Neural progenitor cell (in vitro differentiated cells): Measurements from ENCODE around the gene CDK2AP2. TPM values are rescaled to one million over a fixed set of nuclear protein-coding genes. Genes with fewer than 3 reads are reported as not detected.

Experiments used
- DNase-seq: peaks from one replicate; pipeline ENCODE4 v3.0.0-alpha.2; 2016; ENCODE audit warnings: low spot score
- H2AFZ ChIP-seq: fragments of 200-600 bp; sonication (generic); replicated peaks from 2 replicates; pipeline ENCODE4 v1.6.1; 2016; ENCODE audit warnings: antibody characterized with exemption
- H3F3A ChIP-seq: fragments of 200-600 bp; sonication (generic); 2 replicates; pipeline ENCODE4 v1.6.1; 2016; ENCODE audit warnings: antibody characterized with exemption, low read depth
- H3K27ac ChIP-seq: fragments of 200-600 bp; sonication (generic); 2 replicates; pipeline ENCODE4 v1.5.1; 2016; ENCODE audit warnings: mild to moderate bottlenecking
- H3K27me3 ChIP-seq: fragments of 200-600 bp; sonication (generic); 2 replicates; pipeline ENCODE4 v1.6.1; 2016; ENCODE audit warnings: mild to moderate bottlenecking, moderate library complexity
- H3K36me3 ChIP-seq: fragments of 200-600 bp; sonication (generic); 2 replicates; pipeline ENCODE4 v1.5.1; 2016
- H3K4me1 ChIP-seq: fragments of 200-600 bp; sonication (generic); 2 replicates; pipeline ENCODE4 v1.6.1; 2016; ENCODE audit warnings: mixed run types
- H3K4me2 ChIP-seq: fragments of 200-600 bp; sonication (generic); 2 replicates; pipeline ENCODE4 v1.6.1; 2016
- H3K4me3 ChIP-seq: fragments of 200-600 bp; sonication (generic); 2 replicates; pipeline ENCODE4 v1.5.1; 2016
- H3K79me2 ChIP-seq: fragments of 200-600 bp; sonication (generic); 2 replicates; pipeline ENCODE4 v1.6.1; 2016; ENCODE audit warnings: low read depth
- H3K9ac ChIP-seq: fragments of 200-600 bp; sonication (generic); 2 replicates; pipeline ENCODE4 v1.6.1; 2016
- H3K9me3 ChIP-seq: fragments of 200-600 bp; sonication (generic); 2 replicates; pipeline ENCODE4 v1.5.1; 2016; ENCODE audit warnings: low read depth
- H4K20me1 ChIP-seq: fragments of 200-600 bp; sonication (generic); 2 replicates; pipeline ENCODE4 v1.6.1; 2016; ENCODE audit warnings: low read depth
- H3K27ac Mint-ChIP-seq: 3 replicates; pipeline ENCODE4 v1.8.0; 2021; ENCODE audit warnings: mixed read lengths
- H3K27me3 Mint-ChIP-seq: 2 replicates; pipeline ENCODE4 v1.8.0; 2022; ENCODE audit warnings: low read depth, mild to moderate bottlenecking, inconsistent platforms, moderate library complexity, mixed read lengths; ENCODE audit not compliant: insufficient read depth
- H3K36me3 Mint-ChIP-seq: 3 replicates; pipeline ENCODE4 v1.8.0; 2021; ENCODE audit warnings: mixed read lengths
- H3K4me1 Mint-ChIP-seq: 3 replicates; pipeline ENCODE4 v1.8.0; 2021; ENCODE audit warnings: mixed read lengths
- H3K4me3 Mint-ChIP-seq: 3 replicates; pipeline ENCODE4 v1.8.0; 2021; ENCODE audit warnings: mild to moderate bottlenecking, moderate library complexity, mixed read lengths
- H3K9me3 Mint-ChIP-seq: 3 replicates; pipeline ENCODE4 v1.8.0; 2020; ENCODE audit warnings: mixed read lengths
- EZH2 ChIP-seq: fragments of 200-600 bp; sonication (generic); IDR thresholded peaks from 2 replicates; pipeline ENCODE4 v1.6.1; 2017; ENCODE audit warnings: antibody characterized with exemption, mild to moderate bottlenecking, moderate library complexity
- EZH2phosphoT487 ChIP-seq: fragments of 200-600 bp; sonication (generic); IDR thresholded peaks from 2 replicates; pipeline ENCODE4 v1.6.1; 2017; ENCODE audit warnings: antibody characterized with exemption
- microRNA-seq: library from miRNA; unstranded; fragments of <30 nt; microRNA quantifications from one replicate; pipeline ENCODE4, GENCODE V29; 2016
- small RNA-seq: library from RNA; depleted of rRNA; stranded (forward); fragments of <200 nt; gene quantifications from one replicate; pipeline ENCODE3, GENCODE V24; 2015
- total RNA-seq: library from RNA; depleted of rRNA; stranded (reverse); fragments of >200 nt; gene quantifications from 2 replicates; pipeline ENCODE4 v1.2.3, GENCODE V29; 2015; ENCODE audit warnings: low replicate concordance
- TF ChIP-seq, protein P1 (sequence below): fragments of 200-600 bp; sonication (generic); IDR thresholded peaks from 2 replicates; pipeline ENCODE4 v1.5.1; 2017; ENCODE audit warnings: antibody characterized with exemption, mild to moderate bottlenecking

The CDK2AP2 gene
- total RNA-seq, 1 donor from 2014 or later = 2.1 TPM

DNA sequence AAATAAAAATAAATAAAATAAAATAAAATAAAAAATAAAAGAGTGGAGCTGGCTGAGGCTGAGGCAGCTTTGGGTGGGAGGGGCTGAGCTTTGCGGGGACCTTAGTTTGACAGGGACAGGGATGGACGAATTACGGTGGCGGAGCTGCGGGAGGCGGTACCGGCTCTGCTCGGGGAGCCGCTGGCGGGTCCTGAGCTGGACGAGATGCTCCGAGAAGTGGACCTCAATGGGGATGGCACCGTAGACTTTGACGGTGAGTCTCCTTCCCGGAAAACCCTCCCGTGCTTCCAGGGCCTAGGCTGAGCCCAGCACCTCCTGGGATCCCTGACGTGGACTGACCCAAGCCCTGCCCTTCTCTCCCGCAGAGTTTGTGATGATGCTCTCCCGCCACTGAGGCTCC is 49.7 kb downstream of the CDK2AP2 start:
- Mint-ChIP-seq H3K27ac (no peak overlapping the region), H3K4me1 (peaks cover 4% of the 10 kb centered on the region), H3K4me3 (no peak overlapping the region), H3K9me3 (no peaks in the 10 kb centered on the region), H3K27me3 (peaks cover 4% of the 10 kb centered on the region), H3K36me3 (no peaks in the 10 kb centered on the region)
- no peaks in the 10 kb centered on the region for H3K79me2 ChIP-seq
- H3K9ac ChIP-seq = no peak overlapping the region
- no peaks in the 10 kb centered on the region for H3K9me3 ChIP-seq
- no peaks in the 10 kb centered on the region for H4K20me1 ChIP-seq
- no peaks in the 10 kb centered on the region for H3F3A ChIP-seq
- no peak overlapping the region for H2AFZ ChIP-seq
- H3K27me3 ChIP-seq = no peaks in the 10 kb centered on the region
- H3K27ac ChIP-seq = no peak overlapping the region
- no peak for TF ChIP-seq EZH2phosphoT487
- TF ChIP-seq, protein P1, sequence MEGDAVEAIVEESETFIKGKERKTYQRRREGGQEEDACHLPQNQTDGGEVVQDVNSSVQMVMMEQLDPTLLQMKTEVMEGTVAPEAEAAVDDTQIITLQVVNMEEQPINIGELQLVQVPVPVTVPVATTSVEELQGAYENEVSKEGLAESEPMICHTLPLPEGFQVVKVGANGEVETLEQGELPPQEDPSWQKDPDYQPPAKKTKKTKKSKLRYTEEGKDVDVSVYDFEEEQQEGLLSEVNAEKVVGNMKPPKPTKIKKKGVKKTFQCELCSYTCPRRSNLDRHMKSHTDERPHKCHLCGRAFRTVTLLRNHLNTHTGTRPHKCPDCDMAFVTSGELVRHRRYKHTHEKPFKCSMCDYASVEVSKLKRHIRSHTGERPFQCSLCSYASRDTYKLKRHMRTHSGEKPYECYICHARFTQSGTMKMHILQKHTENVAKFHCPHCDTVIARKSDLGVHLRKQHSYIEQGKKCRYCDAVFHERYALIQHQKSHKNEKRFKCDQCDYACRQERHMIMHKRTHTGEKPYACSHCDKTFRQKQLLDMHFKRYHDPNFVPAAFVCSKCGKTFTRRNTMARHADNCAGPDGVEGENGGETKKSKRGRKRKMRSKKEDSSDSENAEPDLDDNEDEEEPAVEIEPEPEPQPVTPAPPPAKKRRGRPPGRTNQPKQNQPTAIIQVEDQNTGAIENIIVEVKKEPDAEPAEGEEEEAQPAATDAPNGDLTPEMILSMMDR = no peak
- TF ChIP-seq EZH2 = no peak
- no peak overlapping the region for H3K4me2 ChIP-seq
- no peaks in the 10 kb centered on the region for H3K36me3 ChIP-seq
- no peak overlapping the region for H3K4me3 ChIP-seq
- no peak for DNase-seq
- no peaks in the 10 kb centered on the region for H3K4me1 ChIP-seq

DNA sequence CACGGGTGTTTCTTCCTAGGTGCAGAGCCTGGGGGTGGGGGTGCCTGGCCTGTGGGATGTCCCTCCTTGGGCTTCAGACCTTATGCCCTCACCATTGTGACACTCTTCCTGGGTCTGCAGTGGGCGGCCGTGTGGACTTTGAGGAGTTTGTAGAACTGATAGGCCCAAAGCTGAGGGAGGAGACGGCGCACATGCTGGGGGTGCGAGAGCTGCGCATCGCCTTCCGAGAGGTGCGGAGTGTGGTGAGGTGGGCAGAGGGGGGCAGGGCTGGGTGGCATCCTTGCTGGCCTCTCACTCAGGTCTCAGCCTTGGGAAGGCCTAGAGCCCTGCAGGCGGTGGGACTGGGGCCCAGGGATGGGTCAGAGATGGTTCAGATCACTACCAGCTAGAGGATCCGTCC is 50.5 kb downstream of the CDK2AP2 start:
- no peak overlapping the region for H3K9ac ChIP-seq
- TF ChIP-seq, protein P1 = no peak
- TF ChIP-seq EZH2 (no peak), EZH2phosphoT487 (no peak)
- no peaks in the 10 kb centered on the region for H4K20me1 ChIP-seq
- no peaks in the 10 kb centered on the region for H3K9me3 ChIP-seq
- Mint-ChIP-seq H3K36me3 (no peaks in the 10 kb centered on the region), H3K9me3 (no peaks in the 10 kb centered on the region), H3K27me3 (peaks cover 3% of the 10 kb centered on the region), H3K27ac (no peak overlapping the region), H3K4me1 (peaks cover 4% of the 10 kb centered on the region), H3K4me3 (no peak overlapping the region)
- no peaks in the 10 kb centered on the region for H3F3A ChIP-seq
- no peaks in the 10 kb centered on the region for H3K27me3 ChIP-seq
- no peak overlapping the region for H3K27ac ChIP-seq
- no peak for DNase-seq
- no peaks in the 10 kb centered on the region for H3K4me1 ChIP-seq
- no peak overlapping the region for H3K4me3 ChIP-seq
- H3K36me3 ChIP-seq = no peaks in the 10 kb centered on the region
- H2AFZ ChIP-seq = no peak overlapping the region
- no peak overlapping the region for H3K4me2 ChIP-seq
- no peaks in the 10 kb centered on the region for H3K79me2 ChIP-seq

Small RNA genes within 50 kb of the gene (microRNA-seq; reads per million reads assigned to microRNA genes)
- not detected for gene MIR6752

Small RNA genes within 50 kb of the gene (small RNA-seq; reads per million reads assigned to genes)
- not detected for gene MIR6752

Other genes starting within 250 kb of the CDK2AP2 start
- 30.0 and 54.4 TPM in 2 replicates for gene GRK2, start 241.7 kb downstream of the CDK2AP2 start, total RNA-seq
- 21.0 and 29.2 TPM in 2 replicates for gene ANKRD13D, start 218.9 kb downstream of the CDK2AP2 start, total RNA-seq
- gene SSH3, start 204.6 kb downstream of the CDK2AP2 start, total RNA-seq = 1.4 and 7.1 TPM in 2 replicates
- 1.1 and 17.8 TPM in 2 replicates for gene POLD4, start 154.6 kb downstream of the CDK2AP2 start, total RNA-seq
- gene CLCF1, start 134.6 kb downstream of the CDK2AP2 start, total RNA-seq = 2.0 and 3.7 TPM in 2 replicates
- 10.4 and 37.5 TPM in 2 replicates for gene RAD9A, start 116.2 kb downstream of the CDK2AP2 start, total RNA-seq
- gene PPP1CA, start 106.3 kb downstream of the CDK2AP2 start, total RNA-seq = 102 and 189 TPM in 2 replicates
- gene TBC1D10C, start 104.1 kb downstream of the CDK2AP2 start, total RNA-seq = 0.15 and 1.1 TPM in 2 replicates
- gene CARNS1, start 92.5 kb downstream of the CDK2AP2 start, total RNA-seq = 0.22 and 0.52 TPM in 2 replicates
- gene RPS6KB2, start 79.7 kb downstream of the CDK2AP2 start, total RNA-seq = 23.7 and 51.3 TPM in 2 replicates
- 1.1 TPM in 1 of 2 replicates, not detected in the other for gene PTPRCAP, start 70.5 kb downstream of the CDK2AP2 start, total RNA-seq
- gene CORO1B, start 64.7 kb downstream of the CDK2AP2 start, total RNA-seq = 25.5 and 68.4 TPM in 2 replicates
- not detected in 2 replicates for gene GPR152, start 55.4 kb downstream of the CDK2AP2 start, total RNA-seq
- gene CABP4, start 52.8 kb downstream of the CDK2AP2 start, total RNA-seq = not detected in 2 replicates
- 68.1 and 88.8 TPM in 2 replicates for gene TMEM134, start 38.9 kb downstream of the CDK2AP2 start, total RNA-seq
- 20.3 and 38.5 TPM in 2 replicates for gene AIP, start 25.1 kb downstream of the CDK2AP2 start, total RNA-seq
- 7.7 and 32.8 TPM in 2 replicates for gene PITPNM1, start 2.8 kb downstream of the CDK2AP2 start, total RNA-seq
- gene CABP2, start 15.3 kb upstream of the CDK2AP2 start, total RNA-seq = not detected in 2 replicates
- 436 and 1,035 TPM in 2 replicates for gene GSTP1, start 75.7 kb upstream of the CDK2AP2 start, total RNA-seq
- 71.0 and 137 TPM in 2 replicates for gene NDUFV1, start 98.8 kb upstream of the CDK2AP2 start, total RNA-seq
- gene NUDT8, start 121.8 kb upstream of the CDK2AP2 start, total RNA-seq = 1.6 and 4.1 TPM in 2 replicates
- not detected in 2 replicates for gene TBX10, start 131.6 kb upstream of the CDK2AP2 start, total RNA-seq
- not detected in 2 replicates for gene ACY3, start 142.6 kb upstream of the CDK2AP2 start, total RNA-seq
- gene ALDH3B2, start 166.5 kb upstream of the CDK2AP2 start, total RNA-seq = not detected in 2 replicates